Mucosa of rectum (tissue), 2 donors: ENCODE results near the gene LRRK1.

Source experiments
- H3K27ac ChIP-seq, 2 donors: one replicate each; pipeline ENCODE4 v1.7.0; 2013; ENCODE audit warnings: inconsistent platforms in 2 of 2, low read depth in 2 of 2, low read length in 2 of 2
- H3K27me3 ChIP-seq, 2 donors: one replicate each; pipeline ENCODE4 v1.7.0; 2013; ENCODE audit warnings: low read length in 2 of 2; ENCODE audit not compliant: control insufficient read depth in 2 of 2, insufficient read depth in 2 of 2
- H3K36me3 ChIP-seq, 2 donors: one replicate each; pipeline ENCODE4 v1.7.0; 2013; ENCODE audit warnings: low read length in 2 of 2; ENCODE audit not compliant: control insufficient read depth in 2 of 2, insufficient read depth in 2 of 2
- H3K4me1 ChIP-seq, 2 donors: one replicate each; pipeline ENCODE4 v1.7.0; 2013; ENCODE audit warnings: low read length in 2 of 2, mild to moderate bottlenecking in 1 of 2; ENCODE audit not compliant: control insufficient read depth in 2 of 2, insufficient read depth in 2 of 2
- H3K4me3 ChIP-seq, 2 donors: one replicate each; pipeline ENCODE4 v1.7.0; 2013; ENCODE audit warnings: low read length in 2 of 2
- H3K9ac ChIP-seq, 2 donors: one replicate each; pipeline ENCODE4 v1.7.0; 2013; ENCODE audit warnings: low read length in 2 of 2, low read depth in 1 of 2, mild to moderate bottlenecking in 1 of 2
- H3K9me3 ChIP-seq, 2 donors: one replicate each; pipeline ENCODE4 v1.7.0; 2013; ENCODE audit warnings: low read length in 2 of 2; ENCODE audit not compliant: control insufficient read depth in 2 of 2
- donor health status: healthy.
- donor health status: Normal muscosa, but diverticular disease.

Gene LRRK1

GRCh38 chr15:101115393-101115785 lies 196.2 kb downstream of the LRRK1 start:
- H3K9ac ChIP-seq = no peak overlapping the region

GRCh38 chr15:101115786-101116680 lies 196.9 kb downstream of the LRRK1 start:
- no peak overlapping the region for H3K27ac ChIP-seq
- no peaks in the 10 kb centered on the region for H3K9me3 ChIP-seq
- H3K36me3 ChIP-seq = no peaks in the 10 kb centered on the region
- no peaks in the 10 kb centered on the region for H3K27me3 ChIP-seq
- H3K9ac ChIP-seq = no peak overlapping the region
- peaks cover 0 to 9% of the 10 kb centered on the region in 2 donors for H3K4me1 ChIP-seq
- H3K4me3 ChIP-seq = no peak overlapping the region

More at GRCh38 chr15:101115393-101115785, 196.2 kb downstream of the LRRK1 start:
- Histone ChIP-seq H3K36me3 (no peaks in the 10 kb centered on the region), H3K9me3 (no peaks in the 10 kb centered on the region), H3K4me1 (peaks cover 0 to 5% of the 10 kb centered on the region in 2 donors), H3K27me3 (no peaks in the 10 kb centered on the region), H3K4me3 (no peak overlapping the region), H3K27ac (no peak overlapping the region)

GRCh38 chr15:101116681-101116976 lies 197.5 kb downstream of the LRRK1 start:
- Histone ChIP-seq H3K27me3 (no peaks in the 10 kb centered on the region), H3K27ac (no peak overlapping the region), H3K36me3 (no peaks in the 10 kb centered on the region), H3K4me1 (peaks cover 3 to 10% of the 10 kb centered on the region in 2 donors), H3K9ac (no peak overlapping the region), H3K9me3 (no peaks in the 10 kb centered on the region), H3K4me3 (no peak overlapping the region)

- Histone ChIP-seq H3K9me3 (no peaks in the 10 kb centered on the region), H3K4me1 (peaks cover 10 to 19% of the 10 kb centered on the region in 2 donors), H3K36me3 (no peaks in the 10 kb centered on the region)
These were observed 199.0 kb downstream of the LRRK1 start for GRCh38 chr15:101118116-101118515.

GRCh38 chr15:101118615-101119014 lies 199.5 kb downstream of the LRRK1 start:
- Histone ChIP-seq H3K36me3 (no peaks in the 10 kb centered on the region), H3K27ac (no peak overlapping the region), H3K4me3 (no peak overlapping the region), H3K4me1 (peaks cover 10 to 19% of the 10 kb centered on the region in 2 donors), H3K27me3 (no peaks in the 10 kb centered on the region), H3K9me3 (no peaks in the 10 kb centered on the region), H3K9ac (no peak overlapping the region)

More at GRCh38 chr15:101118116-101118515, 199.0 kb downstream of the LRRK1 start:
- H3K9ac ChIP-seq = no peak overlapping the region
- H3K27me3 ChIP-seq = no peaks in the 10 kb centered on the region
- H3K27ac ChIP-seq = no peak overlapping the region
- H3K4me3 ChIP-seq = no peak overlapping the region

- Histone ChIP-seq H3K4me3 (no peak overlapping the region), H3K27ac (no peak overlapping the region), H3K27me3 (no peaks in the 10 kb centered on the region), H3K9me3 (no peaks in the 10 kb centered on the region), H3K9ac (no peak overlapping the region), H3K36me3 (no peaks in the 10 kb centered on the region), H3K4me1 (peaks cover 10 to 19% of the 10 kb centered on the region in 2 donors)
These were observed 200.0 kb downstream of the LRRK1 start for GRCh38 chr15:101119181-101119580.
